ENCODE measurements around the gene REN.

REN gene

DNA sequence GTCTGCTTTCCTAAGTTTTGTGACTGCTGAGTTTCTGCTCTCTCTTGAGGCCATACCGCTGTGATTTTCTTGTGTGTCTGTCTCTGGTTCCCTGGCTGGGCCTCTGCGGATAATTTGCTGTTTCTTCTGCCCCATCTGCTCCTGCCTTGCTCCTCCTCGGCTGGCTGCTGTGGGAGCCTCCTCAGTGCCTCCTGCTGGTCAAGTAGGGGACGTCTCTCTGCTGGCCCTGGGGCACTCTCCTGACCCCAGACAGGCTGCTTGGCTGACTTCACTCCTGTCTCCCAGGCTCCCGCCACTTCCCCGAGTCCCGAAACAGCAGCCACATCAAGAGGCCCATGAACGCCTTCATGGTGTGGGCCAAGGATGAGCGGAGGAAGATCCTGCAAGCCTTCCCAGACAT, 42.8 kb downstream of the REN start:
- Histone ChIP-seq H3K4me1 (ENCODE audit: insufficient read depth, low read length, poor library complexity, severe bottlenecking) (peaks cover 5% of the 10 kb centered on the region), H3K27me3 (ENCODE audit: insufficient read depth, low read length, poor library complexity, severe bottlenecking) (no peaks in the 10 kb centered on the region), H3K9me2 (replicated peaks; ENCODE audit: low read depth, low read length) (no peaks in the 10 kb centered on the region), H3F3A (ENCODE audit: low read depth) (no peaks in the 10 kb centered on the region), H2AFZ (ENCODE audit: low read length) (no peak overlapping the region), H3K4me2 (ENCODE audit: low read depth, low read length, poor library complexity, severe bottlenecking) (no peak overlapping the region), H3K4me3 (ENCODE audit: low read length, poor library complexity, severe bottlenecking) (no peak overlapping the region), H3K79me2 (ENCODE audit: insufficient read depth, low read length) (no peaks in the 10 kb centered on the region), H3K9me3 (ENCODE audit: insufficient read depth, low read depth, low read length) (no peaks in the 10 kb centered on the region), H3K36me3 (ENCODE audit: insufficient read depth, low read length) (no peaks in the 10 kb centered on the region), H4K20me1 (ENCODE audit: insufficient read depth, low read length, poor library complexity, severe bottlenecking) (no peaks in the 10 kb centered on the region), H3K9ac (ENCODE audit: low read depth, low read length, poor library complexity, severe bottlenecking) (no peak overlapping the region)
- no peak for TF ChIP-seq EZH2phosphoT487 (IDR thresholded peaks at IDR 0.05; ENCODE audit: borderline replicate concordance)
- TF ChIP-seq, protein P1, sequence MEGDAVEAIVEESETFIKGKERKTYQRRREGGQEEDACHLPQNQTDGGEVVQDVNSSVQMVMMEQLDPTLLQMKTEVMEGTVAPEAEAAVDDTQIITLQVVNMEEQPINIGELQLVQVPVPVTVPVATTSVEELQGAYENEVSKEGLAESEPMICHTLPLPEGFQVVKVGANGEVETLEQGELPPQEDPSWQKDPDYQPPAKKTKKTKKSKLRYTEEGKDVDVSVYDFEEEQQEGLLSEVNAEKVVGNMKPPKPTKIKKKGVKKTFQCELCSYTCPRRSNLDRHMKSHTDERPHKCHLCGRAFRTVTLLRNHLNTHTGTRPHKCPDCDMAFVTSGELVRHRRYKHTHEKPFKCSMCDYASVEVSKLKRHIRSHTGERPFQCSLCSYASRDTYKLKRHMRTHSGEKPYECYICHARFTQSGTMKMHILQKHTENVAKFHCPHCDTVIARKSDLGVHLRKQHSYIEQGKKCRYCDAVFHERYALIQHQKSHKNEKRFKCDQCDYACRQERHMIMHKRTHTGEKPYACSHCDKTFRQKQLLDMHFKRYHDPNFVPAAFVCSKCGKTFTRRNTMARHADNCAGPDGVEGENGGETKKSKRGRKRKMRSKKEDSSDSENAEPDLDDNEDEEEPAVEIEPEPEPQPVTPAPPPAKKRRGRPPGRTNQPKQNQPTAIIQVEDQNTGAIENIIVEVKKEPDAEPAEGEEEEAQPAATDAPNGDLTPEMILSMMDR (conservative IDR thresholded peaks at IDR 0.05; ENCODE audit: low read length) = peak; percentile 76

DNA sequence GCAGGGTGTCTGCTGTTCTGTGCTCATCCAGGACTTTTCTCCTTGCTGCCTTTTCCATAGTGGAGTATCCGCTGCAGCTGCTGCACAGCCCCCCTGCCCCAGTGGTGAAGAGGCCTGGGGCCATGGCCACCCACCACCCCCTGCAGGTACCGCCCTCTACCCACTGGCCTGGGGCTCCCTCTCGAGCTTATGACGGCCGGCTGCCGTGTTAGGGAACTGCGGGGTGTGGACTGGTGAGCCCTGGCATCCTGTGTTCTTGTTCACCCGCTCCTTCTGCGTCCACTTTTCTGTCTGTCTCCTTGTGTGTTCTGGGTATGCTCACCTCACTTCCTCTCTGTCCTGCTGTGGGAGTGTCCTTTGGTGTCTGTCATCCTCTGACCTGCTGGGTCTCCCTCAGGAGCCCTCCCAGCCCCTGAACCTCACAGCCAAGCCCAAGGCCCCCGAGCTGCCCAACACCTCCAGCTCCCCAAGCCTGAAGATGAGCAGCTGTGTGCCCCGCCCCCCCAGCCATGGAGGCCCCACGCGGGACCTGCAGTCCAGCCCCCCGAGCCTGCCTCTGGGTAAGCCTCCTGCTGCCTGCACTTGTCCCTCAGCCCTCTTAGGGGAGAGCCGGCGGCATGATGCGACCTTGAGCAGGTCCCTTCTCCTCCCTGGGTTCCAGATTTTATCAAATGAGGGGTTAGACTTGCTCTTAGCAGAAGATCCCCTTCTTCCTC, 44.1 kb downstream of the REN start:
- no peak for TF ChIP-seq EZH2phosphoT487 (IDR thresholded peaks at IDR 0.05; ENCODE audit: borderline replicate concordance)
- TF ChIP-seq, protein P1 (conservative IDR thresholded peaks at IDR 0.05; ENCODE audit: low read length) = no peak
- Histone ChIP-seq H3K4me1 (ENCODE audit: insufficient read depth, low read length, poor library complexity, severe bottlenecking) (peaks cover 6% of the 10 kb centered on the region), H3K4me2 (ENCODE audit: low read depth, low read length, poor library complexity, severe bottlenecking) (no peak overlapping the region), H3K9me3 (ENCODE audit: insufficient read depth, low read depth, low read length) (no peaks in the 10 kb centered on the region), H2AFZ (ENCODE audit: low read length) (no peak overlapping the region), H3K27me3 (ENCODE audit: insufficient read depth, low read length, poor library complexity, severe bottlenecking) (no peaks in the 10 kb centered on the region), H3K9me2 (replicated peaks; ENCODE audit: low read depth, low read length) (no peaks in the 10 kb centered on the region), H3K79me2 (ENCODE audit: insufficient read depth, low read length) (no peaks in the 10 kb centered on the region), H3F3A (ENCODE audit: low read depth) (no peaks in the 10 kb centered on the region), H3K36me3 (ENCODE audit: insufficient read depth, low read length) (no peaks in the 10 kb centered on the region), H4K20me1 (ENCODE audit: insufficient read depth, low read length, poor library complexity, severe bottlenecking) (no peaks in the 10 kb centered on the region), H3K9ac (ENCODE audit: low read depth, low read length, poor library complexity, severe bottlenecking) (no peak overlapping the region), H3K4me3 (ENCODE audit: low read length, poor library complexity, severe bottlenecking) (no peak overlapping the region)

DNA sequence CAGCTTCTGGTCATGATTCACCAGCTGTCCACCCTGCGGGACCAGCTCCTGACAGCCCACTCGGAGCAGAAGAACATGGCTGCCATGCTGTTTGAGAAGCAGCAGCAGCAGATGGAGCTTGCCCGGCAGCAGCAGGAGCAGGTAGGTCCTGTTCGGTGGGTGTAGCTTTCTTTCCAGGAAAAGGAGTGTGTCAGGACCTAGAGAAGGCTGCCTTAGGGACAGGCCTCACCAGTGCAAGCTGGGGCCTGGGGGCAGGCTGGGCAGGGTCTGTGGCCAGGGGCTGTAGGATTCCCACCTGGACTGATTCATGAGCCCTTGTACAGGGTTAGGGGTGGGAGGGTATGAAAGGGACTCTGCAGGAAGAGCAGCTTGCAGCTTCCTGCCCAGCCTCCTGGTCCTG, 49.6 kb downstream of the REN start:
- Histone ChIP-seq H3K9me3 (ENCODE audit: insufficient read depth, low read depth, low read length) (no peaks in the 10 kb centered on the region), H3K27me3 (ENCODE audit: insufficient read depth, low read length, poor library complexity, severe bottlenecking) (no peaks in the 10 kb centered on the region), H3K4me2 (ENCODE audit: low read depth, low read length, poor library complexity, severe bottlenecking) (no peak overlapping the region), H3F3A (ENCODE audit: low read depth) (no peaks in the 10 kb centered on the region), H2AFZ (ENCODE audit: low read length) (no peak overlapping the region), H3K4me3 (ENCODE audit: low read length, poor library complexity, severe bottlenecking) (no peak overlapping the region), H3K79me2 (ENCODE audit: insufficient read depth, low read length) (no peaks in the 10 kb centered on the region), H4K20me1 (ENCODE audit: insufficient read depth, low read length, poor library complexity, severe bottlenecking) (no peaks in the 10 kb centered on the region), H3K4me1 (ENCODE audit: insufficient read depth, low read length, poor library complexity, severe bottlenecking) (peaks cover 9% of the 10 kb centered on the region), H3K9me2 (replicated peaks; ENCODE audit: low read depth, low read length) (no peaks in the 10 kb centered on the region), H3K9ac (ENCODE audit: low read depth, low read length, poor library complexity, severe bottlenecking) (no peak overlapping the region), H3K36me3 (ENCODE audit: insufficient read depth, low read length) (no peaks in the 10 kb centered on the region)
- no peak for TF ChIP-seq EZH2phosphoT487 (IDR thresholded peaks at IDR 0.05; ENCODE audit: borderline replicate concordance)
- TF ChIP-seq, protein P1 (conservative IDR thresholded peaks at IDR 0.05; ENCODE audit: low read length) = no peak

Measured in Loucy (cell line).